Measurements from ENCODE around the gene SOX9. TPM values are rescaled to one million over a fixed set of nuclear protein-coding genes. Genes with fewer than 3 reads are reported as not detected.
A peak's percentile ranks its signal among the peaks of the same experiment; 100 is the strongest.

Gene SOX9
- polyA plus RNA-seq, 2 of the 4 experiments (the other 2 are of a cell fraction): 6.7 to 12.3 TPM

- ATAC-seq: no peak
- TF ChIP-seq RFX5 (IDR thresholded peaks at IDR 0.05) (no peak), CEBPB (IDR thresholded peaks at IDR 0.05) (peak in 1 of 2 experiments; percentile 17; a peak in 1 of 4 replicates)
- no peak for FAIRE-seq
- Histone ChIP-seq H3K4me1 (peaks cover 15% of the 10 kb centered on the region), H3K4me2 (no peak overlapping the region), H3K27ac (0 out of 6 replicates have a peak overlapping the region, but pooled peaks of 1 of the 2 experiments have one; percentile 10), H3K4me3 (no peak overlapping the region), H3K9me3 (no peaks in the 10 kb centered on the region)
- WGBS (ENCODE audit: missing lambda C conversion rate): 93% methylated on average over 3 of the region's 3 CpGs
- CTCF ChIA-PET: interaction anchor here (1.1 kb wide), 1 partner anchor 24 kb away, joined by 3 read pairs; the partner anchor contains the start of gene SOX9
- DNase-seq (ENCODE audit: low read depth in 1 of 2, low spot score in 1 of 2): no peak
- POLR2A ChIA-PET: no interaction called here
Measured at GRCh38 chr17:72145562-72145961, 24.7 kb downstream of the SOX9 start.

- no peak for FAIRE-seq
- ATAC-seq: peak; percentile 49 to 80; a peak in 5 of 6 replicates
- 67% methylated on average over 2 of the region's 2 CpGs for WGBS (ENCODE audit: missing lambda C conversion rate)
- ChIA-PET CTCF (interaction anchor here (1.1 kb wide), 1 partner anchor 25 kb away, joined by 3 read pairs; the partner anchor contains the start of gene SOX9), POLR2A (no interaction called here)
- DNase-seq (ENCODE audit: low read depth in 1 of 2, low spot score in 1 of 2): peak in 1 of 2 experiments; percentile 45
- Histone ChIP-seq H3K27ac (0 out of 6 replicates have a peak overlapping the region, but pooled peaks of 1 of the 2 experiments have one; percentile 10), H3K4me1 (peaks cover 19% of the 10 kb centered on the region), H3K9me3 (no peaks in the 10 kb centered on the region), H3K4me2 (no peak overlapping the region), H3K4me3 (no peak overlapping the region)
- TF ChIP-seq ZFP36 (IDR thresholded peaks at IDR 0.05; ENCODE audit: borderline replicate concordance, partially characterized antibody): no peak
- no peak for TF ChIP-seq NFE2L2 (conservative IDR thresholded peaks at IDR 0.05; ENCODE audit: low read length)
- no peak for TF ChIP-seq RCOR1 (IDR thresholded peaks at IDR 0.05; ENCODE audit: low read depth, low read length)
- TF ChIP-seq USF2 (IDR thresholded peaks at IDR 0.05): no peak
- no peak for TF ChIP-seq BHLHE40 (IDR thresholded peaks at IDR 0.05; ENCODE audit: low read depth, low read length)
- no peak for TF ChIP-seq CTCF (IDR thresholded peaks at IDR 0.05)
- TF ChIP-seq HOXA7 (CRISPR knock-in tag; IDR thresholded peaks at IDR 0.05): no peak
- no peak for TF ChIP-seq RNF2 (IDR thresholded peaks at IDR 0.05; ENCODE audit: borderline replicate concordance, low read depth)
- TF ChIP-seq GATA3 (IDR thresholded peaks at IDR 0.05; ENCODE audit: borderline replicate concordance): no peak
Measured at GRCh38 chr17:72145962-72146361, 25.1 kb downstream of the SOX9 start.

GRCh38 chr17:72146371-72146770 is 25.6 kb downstream of the SOX9 start:
- DNase-seq (ENCODE audit: low read depth in 1 of 2, low spot score in 1 of 2) (no peak), ATAC-seq (no peak), FAIRE-seq (no peak)
- peaks cover 22% of the 10 kb centered on the region for H3K4me1 ChIP-seq
- POLR2A ChIA-PET: no interaction called here
- H3K4me3 ChIP-seq: no peak overlapping the region
- no peak overlapping the region for H3K4me2 ChIP-seq
- H3K9me3 ChIP-seq: no peaks in the 10 kb centered on the region
- TF ChIP-seq REST (IDR thresholded peaks at IDR 0.05): no peak
- CTCF ChIA-PET: no interaction called here
- WGBS (ENCODE audit: missing lambda C conversion rate): 79% methylated on average over 2 of the region's 2 CpGs
- 0 out of 6 replicates have a peak overlapping the region, but pooled peaks of 1 of the 2 experiments have one; percentile 10 for H3K27ac ChIP-seq

Measured in A549 (cell line).